ENCODE measurements around the gene TNFSF9. TPM values are rescaled to one million over a fixed set of nuclear protein-coding genes. Genes with fewer than 3 reads are reported as not detected.

Gene TNFSF9
- total and polyA plus RNA-seq, 2 donors (not counting 1 experiment from before 2014, with no cell fraction given), result 11.7 to 24.3 TPM

- H4K20me1 ChIP-seq (ENCODE audit: control insufficient read depth, insufficient read depth, low read length, poor library complexity, severe bottlenecking), result no peaks in the 10 kb centered on the region
- intact Hi-C loops (cut with micrococcal nuclease), result loop anchor here (5.0 kb wide), 1 partner anchor 34 kb away; no protein-coding TSS in a partner anchor
- H3K27ac ChIP-seq (ENCODE audit: low read length in 2 of 2), result no peak overlapping the region
- Mint-ChIP-seq H3K9me3 (ENCODE audit: insufficient read depth) (peaks cover 2% of the 10 kb centered on the region), H3K4me1 (peaks cover 7% of the 10 kb centered on the region), H3K4me3 (no peak overlapping the region), H3K27me3 (no peaks in the 10 kb centered on the region), H3K27ac (no peak overlapping the region)
- no peak for ATAC-seq (ENCODE audit: low read depth)
- TF ChIP-seq CTCF (IDR thresholded peaks at IDR 0.05) (no peak), EZH2 (IDR thresholded peaks at IDR 0.05; ENCODE audit: borderline replicate concordance, insufficient read depth, low read depth, low read length, poor library complexity, severe bottlenecking) (no peak)
- no peak overlapping the region for H3K4me3 ChIP-seq (ENCODE audit: control extremely low read depth in 1 of 5, extremely low read depth in 1 of 5, insufficient read depth in 1 of 5, low read depth in 2 of 5, low read length in 4 of 5)
- no peak for DNase-seq
- 94% methylated on average over 3 of the region's 3 CpGs for WGBS (ENCODE audit: insufficient coverage)
- no peaks in the 10 kb centered on the region for H3K27me3 ChIP-seq (replicated peaks in 1 of 4; ENCODE audit: control extremely low read depth in 1 of 4, control insufficient read depth in 3 of 4, insufficient read depth in 4 of 4, low read length in 3 of 4)
- H3K79me2 ChIP-seq (ENCODE audit: control insufficient read depth, insufficient read depth, low read length), result no peaks in the 10 kb centered on the region
- H3K36me3 ChIP-seq (replicated peaks in 1 of 2; ENCODE audit: control extremely low read depth in 1 of 2, control insufficient read depth in 1 of 2, extremely low read depth in 1 of 2, insufficient read depth in 2 of 2, low read length in 1 of 2), result no peaks in the 10 kb centered on the region
- H3K4me2 ChIP-seq (replicated peaks; ENCODE audit: low read depth, low read length, poor library complexity, severe bottlenecking), result no peak overlapping the region
- ChIA-PET CTCF (interaction anchor here (0.7 to 1.6 kb wide), 6 partner anchors 15 to 121 kb away, joined by 3 to 9 read pairs (median 4); no protein-coding TSS in a partner anchor), POLR2A (interaction anchor here (0.5 to 1.6 kb wide), 3 partner anchors 15 to 39 kb away, joined by 3 to 4 read pairs (median 4); no protein-coding TSS in a partner anchor)
- H3K9me3 ChIP-seq (ENCODE audit: control extremely low read depth in 1 of 3, control insufficient read depth in 2 of 3, insufficient read depth in 1 of 3, low read length in 2 of 3), result peaks cover 0 to 9% (median 8%) of the 10 kb centered on the region in 3 donors
- no peak overlapping the region for H3K9ac ChIP-seq (ENCODE audit: low read length)
- peaks cover 9 to 11% of the 10 kb centered on the region in 2 donors for H3K4me1 ChIP-seq (ENCODE audit: control insufficient read depth in 2 of 2, insufficient read depth in 2 of 2, low read length in 2 of 2)
- no peak overlapping the region for H2AFZ ChIP-seq (ENCODE audit: insufficient read depth, low read depth, low read length, poor library complexity, severe bottlenecking)
Measured at GRCh38 chr19:6551091-6551490, 20.3 kb downstream of the TNFSF9 start.
